ENCODE results near the gene FOXRED1.
A peak's percentile ranks its signal among the peaks of the same experiment; 100 is the strongest.

The FOXRED1 gene

GRCh38 chr11:126262216-126262615, 6.7 kb upstream of the FOXRED1 start:
- TF ChIP-seq POLR2AphosphoS5 (IDR thresholded peaks at IDR 0.05; ENCODE audit: borderline replicate concordance, low read depth, low read length) = no peak
- TF ChIP-seq FOXP2 (optimal IDR thresholded peaks at IDR 0.05; ENCODE audit: control extremely low read depth, extremely low read length, insufficient read depth) = no peak
- TF ChIP-seq EZH2 (IDR thresholded peaks at IDR 0.05) = no peak
- DNase-seq (ENCODE audit: low read depth, low spot score) = no peak
- Histone ChIP-seq H3K9me3 (ENCODE audit: low read depth, low read length) (no peaks in the 10 kb centered on the region), H3K9ac (ENCODE audit: insufficient read length) (no peak overlapping the region), H3K36me3 (ENCODE audit: insufficient read depth, low read length) (peaks cover 71% of the 10 kb centered on the region), H3K4me3 (no peak overlapping the region), H3K27ac (no peak overlapping the region)

GRCh38 chr11:126263489-126263888, 5.5 kb upstream of the FOXRED1 start:
- Histone ChIP-seq H3K4me3 (no peak overlapping the region), H3K9me3 (ENCODE audit: low read depth, low read length) (no peaks in the 10 kb centered on the region), H3K27ac (no peak overlapping the region), H3K9ac (ENCODE audit: insufficient read length) (no peak overlapping the region), H3K36me3 (ENCODE audit: insufficient read depth, low read length) (peaks cover 71% of the 10 kb centered on the region)
- no peak; the same call in 1 of the 2 replicates for TF ChIP-seq POLR2AphosphoS5 (IDR thresholded peaks at IDR 0.05; ENCODE audit: borderline replicate concordance, low read depth, low read length)
- no peak for TF ChIP-seq FOXP2 (optimal IDR thresholded peaks at IDR 0.05; ENCODE audit: control extremely low read depth, extremely low read length, insufficient read depth)
- no peak for TF ChIP-seq EZH2 (IDR thresholded peaks at IDR 0.05)
- DNase-seq (ENCODE audit: low read depth, low spot score) = no peak

GRCh38 chr11:126265811-126266210, 3.1 kb upstream of the FOXRED1 start:
- H3K36me3 ChIP-seq (ENCODE audit: insufficient read depth, low read length) = peaks cover 68% of the 10 kb centered on the region
- no peak for DNase-seq (ENCODE audit: low read depth, low spot score)
- H3K27ac ChIP-seq = no peak overlapping the region
- H3K9ac ChIP-seq (ENCODE audit: insufficient read length) = no peak overlapping the region
- H3K4me3 ChIP-seq = no peak overlapping the region
- no peak for TF ChIP-seq FOXP2 (optimal IDR thresholded peaks at IDR 0.05; ENCODE audit: control extremely low read depth, extremely low read length, insufficient read depth)
- TF ChIP-seq POLR2AphosphoS5 (IDR thresholded peaks at IDR 0.05; ENCODE audit: borderline replicate concordance, low read depth, low read length) = no peak; the same call in 1 of the 2 replicates
- TF ChIP-seq EZH2 (IDR thresholded peaks at IDR 0.05) = no peak
- no peaks in the 10 kb centered on the region for H3K9me3 ChIP-seq (ENCODE audit: low read depth, low read length)

GRCh38 chr11:126267650-126268049, 1.3 kb upstream of the FOXRED1 start:
- H3K9me3 ChIP-seq (ENCODE audit: low read depth, low read length) = no peaks in the 10 kb centered on the region
- peak overlapping the region; percentile 85 for H3K4me3 ChIP-seq
- peaks cover 51% of the 10 kb centered on the region for H3K36me3 ChIP-seq (ENCODE audit: insufficient read depth, low read length)
- DNase-seq (ENCODE audit: low read depth, low spot score) = no peak
- H3K27ac ChIP-seq = no peak overlapping the region
- H3K9ac ChIP-seq (ENCODE audit: insufficient read length) = peak overlapping the region; percentile 90
- no peak for TF ChIP-seq POLR2AphosphoS5 (IDR thresholded peaks at IDR 0.05; ENCODE audit: borderline replicate concordance, low read depth, low read length)
- no peak for TF ChIP-seq EZH2 (IDR thresholded peaks at IDR 0.05)
- no peak for TF ChIP-seq FOXP2 (optimal IDR thresholded peaks at IDR 0.05; ENCODE audit: control extremely low read depth, extremely low read length, insufficient read depth)

GRCh38 chr11:126268361-126268707, 620 bp upstream of the FOXRED1 start:
- no peak for DNase-seq (ENCODE audit: low read depth, low spot score)
- H3K9me3 ChIP-seq (ENCODE audit: low read depth, low read length) = no peaks in the 10 kb centered on the region
- H3K36me3 ChIP-seq (ENCODE audit: insufficient read depth, low read length) = peaks cover 45% of the 10 kb centered on the region
- H3K4me3 ChIP-seq = peak overlapping the region; percentile 85
- H3K27ac ChIP-seq = peak overlapping the region; percentile 67; the same call in 1 of the 2 replicates
- H3K9ac ChIP-seq (ENCODE audit: insufficient read length) = peak overlapping the region; percentile 90
- no peak for TF ChIP-seq FOXP2 (optimal IDR thresholded peaks at IDR 0.05; ENCODE audit: control extremely low read depth, extremely low read length, insufficient read depth)
- TF ChIP-seq POLR2AphosphoS5 (IDR thresholded peaks at IDR 0.05; ENCODE audit: borderline replicate concordance, low read depth, low read length) = no peak
- TF ChIP-seq EZH2 (IDR thresholded peaks at IDR 0.05) = no peak

GRCh38 chr11:126277322-126277721, 8.4 kb downstream of the FOXRED1 start:
- TF ChIP-seq POLR2AphosphoS5 (IDR thresholded peaks at IDR 0.05; ENCODE audit: borderline replicate concordance, low read depth, low read length) (no peak), FOXP2 (optimal IDR thresholded peaks at IDR 0.05; ENCODE audit: control extremely low read depth, extremely low read length, insufficient read depth) (no peak), EZH2 (IDR thresholded peaks at IDR 0.05) (no peak)
- H3K27ac ChIP-seq = no peak overlapping the region
- no peak overlapping the region for H3K4me3 ChIP-seq
- H3K9ac ChIP-seq (ENCODE audit: insufficient read length) = no peak overlapping the region
- H3K9me3 ChIP-seq (ENCODE audit: low read depth, low read length) = no peaks in the 10 kb centered on the region
- H3K36me3 ChIP-seq (ENCODE audit: insufficient read depth, low read length) = peaks cover 3% of the 10 kb centered on the region; the same call in 1 of the 2 replicates
- DNase-seq (ENCODE audit: low read depth, low spot score) = no peak

- TF ChIP-seq POLR2AphosphoS5 (IDR thresholded peaks at IDR 0.05; ENCODE audit: borderline replicate concordance, low read depth, low read length) (no peak), EZH2 (IDR thresholded peaks at IDR 0.05) (no peak), FOXP2 (optimal IDR thresholded peaks at IDR 0.05; ENCODE audit: control extremely low read depth, extremely low read length, insufficient read depth) (no peak)
- no peak overlapping the region for H3K4me3 ChIP-seq
- no peak overlapping the region for H3K27ac ChIP-seq
- no peak overlapping the region for H3K9ac ChIP-seq (ENCODE audit: insufficient read length)
- H3K36me3 ChIP-seq (ENCODE audit: insufficient read depth, low read length) = peaks cover 3% of the 10 kb centered on the region; the same call in 1 of the 2 replicates
- no peaks in the 10 kb centered on the region for H3K9me3 ChIP-seq (ENCODE audit: low read depth, low read length)
- no peak for DNase-seq (ENCODE audit: low read depth, low spot score)
Observed at GRCh38 chr11:126277780-126278179, 8.8 kb downstream of the FOXRED1 start.

- Histone ChIP-seq H3K4me3 (no peak overlapping the region), H3K36me3 (ENCODE audit: insufficient read depth, low read length) (peaks cover 3% of the 10 kb centered on the region; the same call in 1 of the 2 replicates), H3K9me3 (ENCODE audit: low read depth, low read length) (no peaks in the 10 kb centered on the region)
Observed at GRCh38 chr11:126279191-126279590, 10.2 kb downstream of the FOXRED1 start.

GRCh38 chr11:126280595-126280994, 11.6 kb downstream of the FOXRED1 start:
- no peak for DNase-seq (ENCODE audit: low read depth, low spot score)
- Histone ChIP-seq H3K4me3 (no peak overlapping the region), H3K36me3 (ENCODE audit: insufficient read depth, low read length) (peaks cover 3% of the 10 kb centered on the region; the same call in 1 of the 2 replicates), H3K9me3 (ENCODE audit: low read depth, low read length) (no peaks in the 10 kb centered on the region), H3K9ac (ENCODE audit: insufficient read length) (no peak overlapping the region), H3K27ac (no peak overlapping the region)
- TF ChIP-seq FOXP2 (optimal IDR thresholded peaks at IDR 0.05; ENCODE audit: control extremely low read depth, extremely low read length, insufficient read depth) = no peak
- TF ChIP-seq EZH2 (IDR thresholded peaks at IDR 0.05) = no peak
- no peak for TF ChIP-seq POLR2AphosphoS5 (IDR thresholded peaks at IDR 0.05; ENCODE audit: borderline replicate concordance, low read depth, low read length)

More at GRCh38 chr11:126279191-126279590, 10.2 kb downstream of the FOXRED1 start:
- H3K27ac ChIP-seq = no peak overlapping the region
- no peak for TF ChIP-seq POLR2AphosphoS5 (IDR thresholded peaks at IDR 0.05; ENCODE audit: borderline replicate concordance, low read depth, low read length)
- TF ChIP-seq EZH2 (IDR thresholded peaks at IDR 0.05) = no peak
- TF ChIP-seq FOXP2 (optimal IDR thresholded peaks at IDR 0.05; ENCODE audit: control extremely low read depth, extremely low read length, insufficient read depth) = no peak
- no peak for DNase-seq (ENCODE audit: low read depth, low spot score)
- no peak overlapping the region for H3K9ac ChIP-seq (ENCODE audit: insufficient read length)
